SK-N-SH (cell line): Measurements from ENCODE around the gene TACO1. TPM values are rescaled to one million over a fixed set of nuclear protein-coding genes. Genes with fewer than 3 reads are reported as not detected.

Source experiments
- CTCF ChIA-PET: fragments of 300-600, 350-600 bp; formaldehyde crosslinking; extraction: SDS; loops from one replicate; lab custom pipeline; 2021; lab: Yijun Ruan, JAX
- POLR2A ChIA-PET: fragments of 350-600 bp; sonication (Branson Sonifier 250); formaldehyde crosslinking; extraction: SDS; loops from one replicate; lab custom pipeline; 2020; ENCODE audit warnings: antibody characterized with exemption, inconsistent platforms; lab: Yijun Ruan, JAX
- DNase-seq: peaks from one replicate; pipeline ENCODE4 v3.0.0; 2012
- H2AFZ ChIP-seq: fragments of 200-600 bp; sonication (generic); 2 replicates; pipeline ENCODE4 v1.8.1; 2016; ENCODE audit warnings: antibody characterized with exemption, mild to moderate bottlenecking, low read depth
- H3F3A ChIP-seq: fragments of 200-600 bp; sonication (generic); replicated peaks from 2 replicates; pipeline ENCODE3; 2016; ENCODE audit warnings: antibody characterized with exemption, mild to moderate bottlenecking; ENCODE audit not compliant: insufficient read depth
- H3K27ac ChIP-seq, 2 experiments: fragments of 200-500 bp in 1 of 2; fragments of 200-600 bp in 1 of 2; sonication (Bioruptor generic) in 1 of 2; sonication (generic), shearing (Covaris generic) in 1 of 2; 2 replicates each; pipeline versions ENCODE4 v1.5.1 to v1.6.1; 2014 to 2016; ENCODE audit warnings: low read depth in 2 of 2, inconsistent platforms in 1 of 2, low read length in 1 of 2, mild to moderate bottlenecking in 1 of 2, mixed read lengths in 1 of 2
- H3K27me3 ChIP-seq: fragments of 200-600 bp; sonication (generic), shearing (Covaris generic); 2 replicates; pipeline ENCODE4 v1.6.1; 2016; ENCODE audit warnings: mixed run types; ENCODE audit not compliant: insufficient read depth
- H3K36me3 ChIP-seq, 2 experiments: fragments of 200-500 bp in 1 of 2; fragments of 200-600 bp in 1 of 2; sonication (Bioruptor generic) in 1 of 2; sonication (generic) in 1 of 2; replicated peaks in 1 of 2; 2 replicates each; pipeline versions ENCODE3 to v1.5.1; 2014 to 2016; ENCODE audit warnings: low read length in 1 of 2, mild to moderate bottlenecking in 1 of 2; ENCODE audit not compliant: insufficient read depth in 2 of 2, control insufficient read depth in 1 of 2
- H3K4me1 ChIP-seq, 2 experiments: fragments of 200-500 bp in 1 of 2; fragments of 200-600 bp in 1 of 2; sonication (Bioruptor generic) in 1 of 2; sonication (generic), shearing (Covaris generic) in 1 of 2; 2 replicates each; pipeline versions ENCODE4 v1.5.1 to v1.6.1; 2014 to 2016; ENCODE audit warnings: low read depth in 1 of 2, low read length in 1 of 2, mixed run types in 1 of 2; ENCODE audit not compliant: insufficient read depth in 2 of 2, control insufficient read depth in 1 of 2
- H3K4me2 ChIP-seq: fragments of 200-600 bp; sonication (generic), shearing (Covaris generic); 2 replicates; pipeline ENCODE4 v1.6.1; 2017; ENCODE audit warnings: mixed run types
- H3K4me3 ChIP-seq, 2 experiments: fragments of 200-500 bp in 1 of 2; fragments of 200-600 bp in 1 of 2; sonication (Bioruptor generic) in 1 of 2; sonication (generic), shearing (Covaris generic) in 1 of 2; 2 replicates each; pipeline versions ENCODE4 v1.5.1 to v1.8.1; 2014 to 2016; ENCODE audit warnings: low read depth in 2 of 2, inconsistent platforms in 1 of 2, low read length in 1 of 2, mild to moderate bottlenecking in 1 of 2, mixed read lengths in 1 of 2, moderate library complexity in 1 of 2
- H3K79me2 ChIP-seq: fragments of 200-600 bp; sonication (generic); 2 replicates; pipeline ENCODE4 v1.8.1; 2017; ENCODE audit warnings: mild to moderate bottlenecking; ENCODE audit not compliant: insufficient read depth
- H3K9ac ChIP-seq: fragments of 200-600 bp; sonication (generic); 2 replicates; pipeline ENCODE4 v1.6.1; 2017; ENCODE audit warnings: mixed run types
- H3K9me2 ChIP-seq: fragments of 200-600 bp; sonication (generic); 2 replicates; pipeline ENCODE4 v1.6.1; 2017; ENCODE audit warnings: mixed run types
- H3K9me3 ChIP-seq: fragments of 200-600 bp; sonication (generic); 2 replicates; pipeline ENCODE4 v1.6.1; 2017; ENCODE audit warnings: mixed run types, mild to moderate bottlenecking, moderate library complexity
- H4K20me1 ChIP-seq: fragments of 200-600 bp; sonication (generic); 2 replicates; pipeline ENCODE4 v1.6.1; 2017; ENCODE audit warnings: mild to moderate bottlenecking, mixed run types; ENCODE audit not compliant: insufficient read depth
- CHD2 ChIP-seq: fragments of 150-350 bp; IDR thresholded peaks from 2 replicates; pipeline ENCODE4 v1.6.1; 2018; ENCODE audit warnings: low read length; ENCODE audit not compliant: partially characterized antibody
- CTCF ChIP-seq: fragments of 200-600 bp; sonication (generic); IDR thresholded peaks from 2 replicates; pipeline ENCODE4 v1.6.1; 2017; ENCODE audit warnings: antibody characterized with exemption, mild to moderate bottlenecking, moderate library complexity
- FOXJ3 ChIP-seq: sonication (generic); formaldehyde crosslinking; IDR thresholded peaks from 2 replicates; pipeline ENCODE4 v1.5.1; 2020; ENCODE audit warnings: mild to moderate bottlenecking, missing genetic modification reagents
- FOXM1 ChIP-seq: IDR thresholded peaks from 2 replicates; pipeline ENCODE4 v1.4.0; 2012; ENCODE audit warnings: low read depth, mild to moderate bottlenecking
- GABPA ChIP-seq: IDR thresholded peaks from 2 replicates; pipeline ENCODE4 v1.4.0; 2012; ENCODE audit warnings: low read depth, mild to moderate bottlenecking
- GATA2 ChIP-seq: sonication (generic); formaldehyde crosslinking; IDR thresholded peaks from 2 replicates; pipeline ENCODE4 v1.5.0; 2020; ENCODE audit warnings: mild to moderate bottlenecking, missing genetic modification reagents
- IRF3 ChIP-seq: fragments of 150-350 bp; IDR thresholded peaks from 2 replicates; pipeline ENCODE4 v1.6.1; 2016; ENCODE audit warnings: mild to moderate bottlenecking, low read depth, low read length
- MAX ChIP-seq: IDR thresholded peaks from 2 replicates; pipeline ENCODE4 v1.4.0; 2012; ENCODE audit warnings: low read depth
- MXI1 ChIP-seq: IDR thresholded peaks from 2 replicates; pipeline ENCODE4 v1.6.1; 2012; ENCODE audit warnings: mild to moderate bottlenecking, low read depth, low read length, improper control_type of control experiment
- NFIC ChIP-seq: IDR thresholded peaks from 2 replicates; pipeline ENCODE4 v1.4.0; 2012; ENCODE audit warnings: borderline replicate concordance
- NRF1 ChIP-seq: IDR thresholded peaks from 2 replicates; pipeline ENCODE4 v1.6.1; 2012; ENCODE audit warnings: low read depth, mild to moderate bottlenecking, low read length
- POLR2AphosphoS5 ChIP-seq: IDR thresholded peaks from 2 replicates; pipeline ENCODE4 v1.6.1; 2012; ENCODE audit warnings: low read depth, low read length
- RAD21 ChIP-seq: IDR thresholded peaks from 2 replicates; pipeline ENCODE4 v1.6.1; 2012; ENCODE audit warnings: mild to moderate bottlenecking, low read length
- RCOR1 ChIP-seq: fragments of 150-350 bp; IDR thresholded peaks from 2 replicates; pipeline ENCODE4 v1.6.1; 2017; ENCODE audit warnings: antibody characterized with exemption, low read length
- REST ChIP-seq: IDR thresholded peaks from 2 replicates; pipeline ENCODE4 v1.6.1; 2012; ENCODE audit warnings: mild to moderate bottlenecking, low read depth, low read length, moderate library complexity
- RXRA ChIP-seq: IDR thresholded peaks from 2 replicates; pipeline ENCODE4 v1.4.0; 2012; ENCODE audit warnings: low read depth, mild to moderate bottlenecking, borderline replicate concordance
- TAF1 ChIP-seq: IDR thresholded peaks from 2 replicates; pipeline ENCODE4 v1.6.1; 2012; ENCODE audit warnings: low read depth, mild to moderate bottlenecking, low read length, moderate library complexity, borderline replicate concordance
- USF2 ChIP-seq: fragments of 150-350 bp; IDR thresholded peaks from 2 replicates; pipeline ENCODE4 v1.6.1; 2017; ENCODE audit warnings: antibody characterized with exemption, low read length, low read depth, borderline replicate concordance
- YY1 ChIP-seq: IDR thresholded peaks from 2 replicates; pipeline ENCODE4 v1.4.0; 2012; ENCODE audit warnings: low read depth, mild to moderate bottlenecking
- ZBTB33 ChIP-seq: IDR thresholded peaks from 2 replicates; pipeline ENCODE4 v1.4.0; 2012; ENCODE audit warnings: low read depth, borderline replicate concordance
- WGBS: methylation state at CpG from one replicate; pipeline ENCODE4 v1.1.6; 2017; ENCODE audit warnings: low lambda C conversion rate; 5-methylcytosine and 5-hydroxymethylcytosine counted together
- polyA plus RNA-seq, 3 experiments: library from polyadenylated mRNA; depleted of rRNA; stranded (reverse); fragments of >200 nt; gene quantifications; 2 replicates each; pipeline ENCODE4 v1.2.3, GENCODE V29; 2012

TACO1 gene
- polyA plus RNA-seq, 1 of the 3 experiments (the other 2 are of a cell fraction) = 37.9 TPM

GRCh38 chr17:63634163-63634562 is 33.5 kb downstream of the TACO1 start:
- Histone ChIP-seq H4K20me1 (peaks cover 6% of the 10 kb centered on the region), H3K4me1 (peaks cover 0 to 3% of the 10 kb centered on the region in 2 experiments; a peak in 1 of 4 replicates), H3K27ac (no peak overlapping the region), H3K4me3 (no peak overlapping the region), H3K9me3 (no peaks in the 10 kb centered on the region), H3K27me3 (no peaks in the 10 kb centered on the region), H2AFZ (no peak overlapping the region), H3K9ac (no peak overlapping the region), H3K9me2 (no peaks in the 10 kb centered on the region), H3K36me3 (peaks cover 36% of the 10 kb centered on the region in 2 experiments)
- ChIA-PET CTCF (interaction anchor here (1.0 to 1.6 kb wide), 3 partner anchors 13 to 62 kb away, joined by 4 to 5 read pairs (median 5); no protein-coding TSS in a partner anchor), POLR2A (no interaction called here)
- DNase-seq = no peak
- TF ChIP-seq FOXM1 = no peak
- no peak for TF ChIP-seq MAX
- TF ChIP-seq RXRA = no peak
- no peak for TF ChIP-seq GABPA
- TF ChIP-seq CTCF = no peak
- TF ChIP-seq TAF1 = no peak
- no peak for TF ChIP-seq POLR2AphosphoS5
- TF ChIP-seq FOXJ3 (CRISPR knock-in tag) = no peak
- no peak for TF ChIP-seq REST
- TF ChIP-seq MXI1 = no peak
- no peak for TF ChIP-seq ZBTB33
- no peak for TF ChIP-seq YY1
- no peak for TF ChIP-seq USF2
- TF ChIP-seq CHD2 = no peak
- TF ChIP-seq GATA2 (CRISPR knock-in tag) = no peak
- TF ChIP-seq RCOR1 = no peak
- no peak for TF ChIP-seq RAD21
- no peak for TF ChIP-seq IRF3
- no peak for TF ChIP-seq NRF1
- no peak for TF ChIP-seq NFIC
- TF ChIP-seq, all 33 proteins: peak for 0
- no peaks in the 10 kb centered on the region for H3F3A ChIP-seq
- H3K79me2 ChIP-seq = peaks cover 34% of the 10 kb centered on the region
- H3K4me2 ChIP-seq = no peak overlapping the region
- WGBS = 95% methylated on average over 4 of the region's 4 CpGs
